Measurements from ENCODE around the gene SUV39H2.
"Not testable (repeated sequence)": the region's sequence is repeated elsewhere in the genome, so short reads cannot be mapped to it uniquely, and the experiment has no call there.

Gene SUV39H2

DNA sequence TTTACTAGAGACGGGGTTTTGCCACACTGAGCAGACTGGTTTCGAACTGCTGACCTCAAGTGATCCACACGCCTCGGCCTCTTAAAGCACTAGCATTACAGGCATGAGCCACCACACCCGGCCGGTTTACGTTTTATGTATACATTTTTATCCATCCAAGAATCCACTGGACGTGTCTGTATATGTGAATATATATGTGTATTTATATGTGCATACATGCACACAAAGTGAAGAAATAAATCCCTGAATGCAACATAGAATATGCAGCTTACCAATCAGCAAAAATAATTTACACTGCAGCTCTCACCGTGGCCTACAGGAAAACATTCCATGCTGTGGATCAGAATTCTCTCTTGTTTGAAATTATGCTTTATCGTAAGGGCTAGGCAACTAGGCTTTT lies 51.9 kb downstream of the SUV39H2 start:
- DNase-seq (ENCODE audit: low spot score) = no peak

DNA sequence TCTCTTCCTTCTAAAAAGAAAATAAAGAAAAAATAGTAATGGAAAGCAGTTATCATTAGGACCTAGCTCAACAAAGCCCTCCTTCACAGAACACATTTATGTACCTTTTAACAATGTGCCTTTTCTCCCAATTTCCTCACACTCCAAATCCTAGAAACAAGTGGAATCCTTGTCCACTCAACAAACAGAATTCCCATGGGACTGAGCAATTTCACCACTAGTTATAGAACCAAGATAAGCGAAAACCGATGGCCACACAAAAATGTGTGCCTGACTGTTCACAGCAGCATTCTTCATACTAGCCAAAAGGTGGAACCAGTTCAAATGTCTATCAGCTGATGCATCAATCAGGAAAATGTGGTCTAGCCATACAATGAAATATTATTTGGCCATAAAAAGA lies 57.9 kb downstream of the SUV39H2 start:
- DNase-seq (ENCODE audit: low spot score) = no peak

DNA sequence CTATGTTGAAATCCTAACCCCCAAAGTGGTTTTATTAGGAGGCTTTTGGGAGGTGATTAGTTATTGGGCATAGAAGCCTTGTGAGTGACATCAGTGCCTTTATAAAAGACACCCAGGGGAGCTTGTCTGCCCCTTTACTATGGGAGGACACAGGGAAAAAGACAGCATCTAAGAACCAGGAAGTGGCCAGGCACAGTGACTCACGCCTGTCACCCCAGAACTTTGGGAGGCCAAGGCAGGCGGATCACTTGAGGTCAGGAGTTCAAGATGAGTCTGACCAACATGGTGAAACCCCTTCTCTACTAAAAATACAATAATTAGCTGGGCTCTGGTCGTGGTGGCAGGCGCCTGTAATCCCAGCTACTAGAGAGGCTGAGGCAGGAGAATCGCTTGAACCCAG lies 60.3 kb downstream of the SUV39H2 start:
- not testable (repeated sequence) for DNase-seq (ENCODE audit: low spot score)

DNA sequence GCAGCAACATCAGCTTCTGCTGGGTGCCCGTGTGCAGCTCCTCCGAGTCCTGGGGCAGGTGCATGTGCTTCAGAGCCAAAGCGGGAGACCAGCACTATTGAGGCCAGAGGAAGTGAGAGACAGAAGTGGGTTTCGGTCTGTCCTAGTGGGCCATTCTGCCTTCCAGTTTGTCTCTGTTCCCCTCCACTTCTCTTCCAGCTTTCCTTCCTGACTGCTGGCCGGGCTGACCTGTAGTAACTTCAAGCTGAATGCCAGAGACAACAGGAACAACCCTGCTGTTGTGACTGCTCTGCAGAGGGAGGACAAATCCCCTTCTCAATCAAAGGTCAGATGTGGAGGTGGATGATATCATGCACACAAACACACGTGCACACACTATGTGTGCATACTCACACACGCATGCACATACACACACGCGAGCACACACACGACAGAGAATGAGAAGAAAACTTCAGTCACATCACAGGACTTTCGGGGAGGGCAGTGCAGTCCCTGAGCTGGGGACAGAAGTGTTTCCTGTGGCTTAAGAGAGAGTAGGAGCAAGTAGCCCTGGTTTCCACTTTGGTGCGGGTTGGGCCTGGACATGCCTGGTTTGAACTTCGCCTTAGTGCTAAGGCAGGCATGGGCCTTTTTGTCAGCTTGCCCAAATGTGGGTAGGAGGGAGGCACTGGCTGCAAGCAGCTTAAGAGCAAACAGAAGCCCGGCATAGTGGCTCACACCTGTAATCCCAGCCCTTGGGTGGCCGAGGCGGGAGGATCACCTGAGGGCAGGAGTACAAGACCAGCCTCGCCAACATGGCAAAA lies 63.7 kb downstream of the SUV39H2 start:
- DNase-seq (ENCODE audit: low spot score) = not testable (repeated sequence)

DNA sequence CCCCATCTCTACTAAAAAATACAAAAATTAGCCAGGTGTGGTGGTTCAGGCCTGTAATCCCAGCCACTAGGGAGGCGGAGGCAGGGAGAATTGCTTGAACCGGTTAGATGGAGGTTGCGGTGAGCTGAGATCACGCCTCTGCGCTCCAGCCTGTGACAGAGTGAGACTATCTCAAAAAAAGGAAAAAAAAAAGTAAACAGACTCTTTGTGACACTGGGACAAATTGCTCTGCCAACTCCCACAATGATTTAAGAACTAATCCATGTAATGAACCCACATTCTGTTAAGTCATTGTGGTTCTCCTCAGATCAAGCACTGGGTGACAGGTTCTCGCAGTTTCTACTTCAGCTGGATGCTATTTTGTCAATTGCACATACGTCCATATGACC lies 64.3 kb downstream of the SUV39H2 start:
- DNase-seq (ENCODE audit: low spot score) = not testable (repeated sequence)

DNA sequence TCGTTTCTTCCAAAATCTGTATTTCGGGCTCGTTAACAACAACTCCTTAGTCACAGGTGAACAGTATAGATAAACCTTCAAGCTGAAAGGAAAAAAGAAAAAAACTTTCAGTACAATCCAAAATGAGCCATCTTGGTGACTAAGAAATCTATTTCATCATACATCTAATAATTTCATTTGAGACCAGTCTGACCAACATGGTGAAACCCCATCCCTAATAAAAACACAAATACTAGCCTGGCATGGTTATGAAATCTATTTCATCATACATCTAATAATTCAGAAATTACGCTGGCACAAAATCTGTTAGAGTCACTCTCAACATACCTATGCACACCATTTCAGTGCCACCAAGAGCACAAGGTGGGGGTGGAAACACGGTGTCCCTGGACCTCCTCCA lies 66.4 kb downstream of the SUV39H2 start:
- no peak for DNase-seq (ENCODE audit: low spot score)

DNA sequence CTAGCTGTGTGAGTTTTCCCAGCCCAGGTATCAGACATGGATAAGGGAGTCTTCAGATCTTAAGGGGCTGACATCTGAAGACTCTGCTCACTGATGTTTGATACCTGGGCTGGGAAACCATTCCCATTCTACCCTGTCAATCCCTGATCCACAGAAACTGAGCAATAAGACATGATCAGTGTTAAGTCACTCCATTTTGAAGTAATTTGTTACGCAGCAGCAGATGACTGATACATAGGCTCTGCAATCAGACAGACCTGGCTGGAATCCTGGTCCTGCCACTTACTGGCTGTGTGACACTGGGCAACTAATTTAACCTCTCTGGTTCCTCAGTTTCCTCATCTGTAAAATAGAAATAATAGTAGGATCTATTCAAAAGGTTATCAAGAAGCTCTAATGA lies 68.6 kb downstream of the SUV39H2 start:
- no peak for DNase-seq (ENCODE audit: low spot score)

DNA sequence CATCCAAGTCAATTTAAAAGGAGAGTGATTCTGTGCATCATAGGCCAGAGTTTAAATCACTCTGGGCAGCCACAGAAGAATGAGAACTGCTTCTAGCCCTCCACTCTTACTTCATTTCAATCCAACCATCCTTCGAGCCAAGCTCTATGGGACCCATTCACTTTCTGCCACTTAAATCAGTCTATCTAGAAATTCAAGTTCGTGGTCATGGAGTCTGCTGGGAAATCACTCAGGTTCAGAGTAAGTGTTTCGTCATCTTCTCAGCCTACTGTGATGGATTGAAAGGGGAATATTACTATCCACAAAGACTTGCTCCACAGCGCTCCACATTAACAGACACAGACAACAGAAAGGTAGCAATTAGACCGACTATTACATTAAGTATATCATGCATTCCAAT lies 70.6 kb downstream of the SUV39H2 start:
- DNase-seq (ENCODE audit: low spot score) = no peak

DNA sequence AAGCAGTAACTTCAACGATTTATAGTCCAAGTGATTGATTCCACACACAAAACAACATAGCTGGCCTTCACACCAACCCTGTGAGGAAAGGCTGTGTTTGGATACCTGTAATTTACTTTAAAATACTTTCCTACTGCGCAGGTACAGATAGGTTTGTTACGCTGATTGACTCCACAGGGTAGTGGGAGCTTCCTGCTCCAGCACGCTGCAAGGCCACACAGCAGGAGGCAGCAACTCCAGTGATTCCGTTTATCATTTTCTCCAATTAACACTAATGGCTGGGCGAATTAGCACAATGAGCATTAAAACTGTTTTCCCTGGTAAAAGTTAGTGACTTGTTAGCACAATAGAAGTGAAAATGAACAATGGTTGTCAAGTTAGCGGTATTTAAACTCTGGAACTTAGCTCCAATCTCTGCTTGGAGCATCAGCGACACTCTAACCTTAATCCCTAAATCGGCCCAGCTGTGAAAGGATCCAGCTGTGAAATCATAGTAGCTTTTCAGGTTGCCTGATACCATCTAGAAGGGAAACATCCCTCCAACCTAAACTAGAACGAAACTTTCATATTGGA lies 74.3 kb downstream of the SUV39H2 start:
- no peak for DNase-seq (ENCODE audit: low spot score)

DNA sequence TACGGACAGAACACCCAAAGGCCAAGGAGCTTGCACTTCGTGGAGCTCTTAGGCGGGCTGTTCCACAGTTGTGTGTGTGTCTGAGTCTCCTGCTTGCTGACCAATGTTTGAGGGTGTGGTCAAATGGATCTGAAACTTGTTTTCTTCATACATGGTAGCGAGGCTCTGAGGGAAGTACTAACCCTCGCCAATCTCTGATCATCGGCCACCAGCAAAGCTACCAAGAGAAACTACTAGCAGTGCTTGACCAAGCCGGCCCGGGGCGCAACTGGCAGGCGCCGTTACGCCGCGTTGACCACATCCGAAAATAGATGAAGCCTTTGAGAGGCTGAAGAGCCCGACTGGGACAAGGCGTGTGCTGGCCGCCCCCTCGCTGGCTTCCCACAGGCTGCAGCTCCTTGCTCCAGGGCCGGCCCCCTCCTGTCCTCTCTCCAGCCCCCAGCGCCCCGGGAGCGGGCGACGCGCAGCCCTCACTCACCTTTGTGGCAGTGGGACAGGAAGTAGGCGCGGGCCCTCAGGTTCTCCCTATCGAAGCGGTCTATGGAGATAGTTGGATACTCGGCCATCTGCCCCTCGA lies 74.8 kb downstream of the SUV39H2 start:
- no peak for DNase-seq (ENCODE audit: low spot score)

Data from SK-N-DZ (cell line).